GM19193 (cell line): ENCODE data around the gene GKN1.

Experiments used
- POLR2A ChIP-seq: IDR thresholded peaks from 4 replicates; pipeline ENCODE4 v1.6.1; 2011; ENCODE audit not compliant: insufficient read depth, insufficient read length; ENCODE audit errors: extremely low read depth

Gene GKN1

GRCh38 chr2:69012310-69013141, 38.1 kb downstream of the GKN1 start:
- TF ChIP-seq POLR2A = no peak

GRCh38 chr2:69013142-69013839, 38.9 kb downstream of the GKN1 start, which contains the start of gene ANTXR1:
Gene ANTXR1 (plus strand): TSS chr2:69013179. CDS start chr2:69013500, 321 bp downstream.
- TF ChIP-seq POLR2A = no peak

GRCh38 chr2:69013840-69014821, 39.7 kb downstream of the GKN1 start:
- TF ChIP-seq POLR2A = no peak

GRCh38 chr2:69017080-69017479, 42.6 kb downstream of the GKN1 start:
- TF ChIP-seq POLR2A = no peak

- no peak for TF ChIP-seq POLR2A
Measured at GRCh38 chr2:69017835-69018234, 43.4 kb downstream of the GKN1 start.

- no peak for TF ChIP-seq POLR2A
Measured at GRCh38 chr2:69018678-69019095, 44.3 kb downstream of the GKN1 start.

- TF ChIP-seq POLR2A = no peak
Measured at GRCh38 chr2:69020496-69021426, 46.3 kb downstream of the GKN1 start.

GRCh38 chr2:69021727-69022126, 47.3 kb downstream of the GKN1 start:
- no peak for TF ChIP-seq POLR2A

GRCh38 chr2:69022548-69022947, 48.1 kb downstream of the GKN1 start:
- TF ChIP-seq POLR2A = no peak

- TF ChIP-seq POLR2A = no peak
Measured at GRCh38 chr2:69023236-69023635, 48.8 kb downstream of the GKN1 start.

GRCh38 chr2:69026026-69026425, 51.6 kb downstream of the GKN1 start:
- TF ChIP-seq POLR2A = no peak

- TF ChIP-seq POLR2A = no peak
Measured at GRCh38 chr2:69026691-69027459, 52.4 kb downstream of the GKN1 start.
